ENCODE measurements around the gene SPG21. TPM values are rescaled to one million over a fixed set of nuclear protein-coding genes. Genes with fewer than 3 reads are reported as not detected.

Gene SPG21
- total and polyA plus RNA-seq, 2 of the 13 experiments (the other 11 are each of a cell fraction or from before 2014, with no cell fraction given), result 36.7 to 42.4 TPM

DNA sequence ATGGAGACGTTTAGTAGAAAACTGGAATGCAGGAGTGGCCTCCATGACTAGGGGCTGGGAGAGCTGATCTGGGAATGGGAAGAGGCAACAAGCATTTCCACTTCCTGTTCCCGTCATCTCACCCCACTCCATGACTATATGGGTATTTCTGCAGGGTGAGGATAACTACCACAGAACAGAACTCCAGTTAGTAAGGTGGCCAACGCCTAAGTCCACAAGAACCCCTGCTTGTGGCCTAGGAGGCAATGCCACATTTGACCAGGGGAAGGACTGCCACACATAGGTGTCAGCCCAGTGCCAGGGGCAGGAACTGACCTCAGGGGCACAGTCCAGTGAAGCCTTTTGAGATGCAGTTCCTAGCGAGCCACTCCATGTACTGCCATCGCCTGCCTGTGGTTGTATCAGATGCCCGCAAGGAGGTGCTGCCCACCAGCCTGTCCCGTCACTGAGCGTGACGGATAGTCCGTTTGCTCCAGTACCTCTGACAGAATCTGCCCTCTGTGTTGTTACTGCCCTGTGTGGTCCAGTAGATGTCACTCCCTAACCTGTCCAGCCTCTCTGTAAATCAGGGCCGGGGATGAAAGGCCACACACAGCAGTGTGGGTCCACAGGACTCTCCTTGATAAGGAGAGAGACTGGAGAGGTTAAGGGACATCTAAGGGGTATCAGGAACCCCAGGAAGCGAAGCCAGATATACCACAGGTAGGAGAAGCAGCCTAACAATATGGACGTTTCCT lies 43.3 kb upstream of the SPG21 start (continued):
- TF ChIP-seq, protein P1, sequence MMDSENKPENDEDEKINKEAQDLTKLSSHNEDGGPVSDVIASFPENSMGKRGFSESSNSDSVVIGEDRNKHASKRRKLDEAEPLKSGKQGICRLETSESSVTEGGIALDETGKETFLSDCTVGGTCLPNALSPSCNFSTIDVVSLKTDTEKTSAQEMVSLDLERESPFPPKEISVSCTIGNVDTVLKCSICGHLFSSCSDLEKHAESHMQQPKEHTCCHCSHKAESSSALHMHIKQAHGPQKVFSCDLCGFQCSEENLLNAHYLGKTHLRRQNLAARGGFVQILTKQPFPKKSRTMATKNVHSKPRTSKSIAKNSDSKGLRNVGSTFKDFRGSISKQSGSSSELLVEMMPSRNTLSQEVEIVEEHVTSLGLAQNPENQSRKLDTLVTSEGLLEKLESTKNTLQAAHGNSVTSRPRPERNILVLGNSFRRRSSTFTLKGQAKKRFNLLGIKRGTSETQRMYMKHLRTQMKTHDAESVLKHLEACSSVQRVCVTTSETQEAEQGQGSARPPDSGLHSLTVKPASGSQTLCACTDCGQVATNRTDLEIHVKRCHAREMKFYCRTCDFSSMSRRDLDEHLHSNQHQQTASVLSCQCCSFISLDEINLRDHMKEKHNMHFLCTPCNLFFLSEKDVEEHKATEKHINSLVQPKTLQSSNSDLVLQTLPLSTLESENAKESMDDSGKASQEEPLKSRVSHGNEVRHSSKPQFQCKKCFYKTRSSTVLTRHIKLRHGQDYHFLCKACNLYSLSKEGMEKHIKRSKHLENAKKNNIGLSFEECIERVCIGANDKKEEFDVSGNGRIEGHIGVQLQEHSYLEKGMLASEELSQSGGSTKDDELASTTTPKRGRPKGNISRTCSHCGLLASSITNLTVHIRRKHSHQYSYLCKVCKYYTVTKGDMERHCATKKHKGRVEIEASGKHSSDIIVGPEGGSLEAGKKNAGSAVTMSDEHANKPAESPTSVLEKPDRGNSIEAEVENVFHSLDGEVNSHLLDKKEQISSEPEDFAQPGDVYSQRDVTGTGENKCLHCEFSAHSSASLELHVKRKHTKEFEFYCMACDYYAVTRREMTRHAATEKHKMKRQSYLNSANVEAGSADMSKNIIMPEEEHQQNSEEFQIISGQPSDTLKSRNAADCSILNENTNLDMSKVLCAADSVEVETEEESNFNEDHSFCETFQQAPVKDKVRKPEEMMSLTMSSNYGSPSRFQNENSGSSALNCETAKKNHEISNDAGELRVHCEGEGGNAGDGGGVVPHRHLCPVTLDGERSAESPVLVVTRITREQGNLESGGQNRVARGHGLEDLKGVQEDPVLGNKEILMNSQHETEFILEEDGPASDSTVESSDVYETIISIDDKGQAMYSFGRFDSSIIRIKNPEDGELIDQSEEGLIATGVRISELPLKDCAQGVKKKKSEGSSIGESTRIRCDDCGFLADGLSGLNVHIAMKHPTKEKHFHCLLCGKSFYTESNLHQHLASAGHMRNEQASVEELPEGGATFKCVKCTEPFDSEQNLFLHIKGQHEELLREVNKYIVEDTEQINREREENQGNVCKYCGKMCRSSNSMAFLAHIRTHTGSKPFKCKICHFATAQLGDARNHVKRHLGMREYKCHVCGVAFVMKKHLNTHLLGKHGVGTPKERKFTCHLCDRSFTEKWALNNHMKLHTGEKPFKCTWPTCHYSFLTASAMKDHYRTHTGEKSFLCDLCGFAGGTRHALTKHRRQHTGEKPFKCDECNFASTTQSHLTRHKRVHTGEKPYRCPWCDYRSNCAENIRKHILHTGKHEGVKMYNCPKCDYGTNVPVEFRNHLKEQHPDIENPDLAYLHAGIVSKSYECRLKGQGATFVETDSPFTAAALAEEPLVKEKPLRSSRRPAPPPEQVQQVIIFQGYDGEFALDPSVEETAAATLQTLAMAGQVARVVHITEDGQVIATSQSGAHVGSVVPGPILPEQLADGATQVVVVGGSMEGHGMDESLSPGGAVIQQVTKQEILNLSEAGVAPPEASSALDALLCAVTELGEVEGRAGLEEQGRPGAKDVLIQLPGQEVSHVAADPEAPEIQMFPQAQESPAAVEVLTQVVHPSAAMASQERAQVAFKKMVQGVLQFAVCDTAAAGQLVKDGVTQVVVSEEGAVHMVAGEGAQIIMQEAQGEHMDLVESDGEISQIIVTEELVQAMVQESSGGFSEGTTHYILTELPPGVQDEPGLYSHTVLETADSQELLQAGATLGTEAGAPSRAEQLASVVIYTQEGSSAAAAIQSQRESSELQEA (CRISPR knock-in tag; IDR thresholded peaks at IDR 0.05; ENCODE audit: not compliant biosample characterization), result no peak
- TF ChIP-seq, protein P2, sequence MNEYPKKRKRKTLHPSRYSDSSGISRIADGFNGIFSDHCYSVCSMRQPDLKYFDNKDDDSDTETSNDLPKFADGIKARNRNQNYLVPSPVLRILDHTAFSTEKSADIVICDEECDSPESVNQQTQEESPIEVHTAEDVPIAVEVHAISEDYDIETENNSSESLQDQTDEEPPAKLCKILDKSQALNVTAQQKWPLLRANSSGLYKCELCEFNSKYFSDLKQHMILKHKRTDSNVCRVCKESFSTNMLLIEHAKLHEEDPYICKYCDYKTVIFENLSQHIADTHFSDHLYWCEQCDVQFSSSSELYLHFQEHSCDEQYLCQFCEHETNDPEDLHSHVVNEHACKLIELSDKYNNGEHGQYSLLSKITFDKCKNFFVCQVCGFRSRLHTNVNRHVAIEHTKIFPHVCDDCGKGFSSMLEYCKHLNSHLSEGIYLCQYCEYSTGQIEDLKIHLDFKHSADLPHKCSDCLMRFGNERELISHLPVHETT (CRISPR knock-in tag; conservative IDR thresholded peaks at IDR 0.05), result no peak
- TF ChIP-seq ZNF382 (CRISPR knock-in tag; IDR thresholded peaks at IDR 0.05; ENCODE audit: borderline replicate concordance), result no peak
- TF ChIP-seq SNAPC4 (CRISPR knock-in tag; IDR thresholded peaks at IDR 0.05), result peak; percentile 86; the same call in 1 of the 2 replicates
- TF ChIP-seq NFIB (CRISPR knock-in tag; IDR thresholded peaks at IDR 0.05; ENCODE audit: borderline replicate concordance), result no peak
- peak; percentile 58; the same call in 1 of the 2 replicates for TF ChIP-seq CHD4 (IDR thresholded peaks at IDR 0.05; ENCODE audit: borderline replicate concordance, low read length)
- TF ChIP-seq NBN (conservative IDR thresholded peaks at IDR 0.05), result no peak
- 0 out of 2 replicates have a peak, but pooled peaks have one; percentile 63 for TF ChIP-seq ZMYM4 (CRISPR knock-in tag; IDR thresholded peaks at IDR 0.05)
- TF ChIP-seq MLLT10 (CRISPR knock-in tag; IDR thresholded peaks at IDR 0.05), result no peak
